SK-N-SH treated with all-trans-retinoic acid at 6 μM for 48 hours (cell line): ENCODE results near the gene ZSWIM6.

Experiments
- ATAC-seq: fragments of 200-7000 bp; cut with Tn5 transposase; 3 replicates; pipeline ENCODE4 v1.9.1; 2020; ENCODE audit warnings: mild to moderate bottlenecking, moderate library complexity
- ARNTL ChIP-seq: fragments of 450-650 bp; formaldehyde crosslinking; IDR thresholded peaks from 2 replicates; pipeline ENCODE4 v1.5.0; 2020; ENCODE audit warnings: low read depth, mild to moderate bottlenecking, moderate library complexity, borderline replicate concordance
- BACH2 ChIP-seq: fragments of 250-450 bp; sonication (Bioruptor Pico); IDR thresholded peaks from 2 replicates; pipeline ENCODE4 v1.9.0; 2021; ENCODE audit warnings: mild to moderate bottlenecking, borderline replicate concordance
- CSDC2 ChIP-seq: fragments of 250-450 bp; sonication (Bioruptor Pico); IDR thresholded peaks from 2 replicates; pipeline ENCODE4 v1.5.0; 2020; ENCODE audit warnings: mild to moderate bottlenecking, moderate library complexity
- ESRRG ChIP-seq: fragments of 250-450 bp; sonication (Bioruptor Pico); IDR thresholded peaks from 2 replicates; pipeline ENCODE4 v1.6.1; 2021; ENCODE audit warnings: mild to moderate bottlenecking
- GLIS3 ChIP-seq: fragments of 250-450 bp; sonication (Bioruptor Pico); IDR thresholded peaks from 2 replicates; pipeline ENCODE4 v1.5.0; 2020; ENCODE audit warnings: mild to moderate bottlenecking, moderate library complexity
- ISL1 ChIP-seq: fragments of 250-450 bp; sonication (Bioruptor Pico); IDR thresholded peaks from 2 replicates; pipeline ENCODE4 v2.1.2; 2022; ENCODE audit warnings: mild to moderate bottlenecking, moderate library complexity
- OSR1 ChIP-seq: fragments of 250-450 bp; sonication (Bioruptor Pico); IDR thresholded peaks from 2 replicates; pipeline ENCODE4 v1.8.0; 2022; ENCODE audit warnings: moderate library complexity, mild to moderate bottlenecking, inconsistent platforms
- RARB ChIP-seq: fragments of 250-450 bp; sonication (Bioruptor Pico); IDR thresholded peaks from 2 replicates; pipeline ENCODE4 v1.8.0; 2021; ENCODE audit warnings: mild to moderate bottlenecking, moderate library complexity
- SNAI2 ChIP-seq: fragments of 250-450 bp; sonication (Bioruptor Pico); IDR thresholded peaks from 2 replicates; pipeline ENCODE4 v1.5.0; 2020; ENCODE audit warnings: mild to moderate bottlenecking, moderate library complexity
- TCF4 ChIP-seq: fragments of 250-450 bp; sonication (Bioruptor Pico); IDR thresholded peaks from 2 replicates; pipeline ENCODE4 v1.8.0; 2021; ENCODE audit warnings: mild to moderate bottlenecking, moderate library complexity, borderline replicate concordance
- TOX ChIP-seq: fragments of 250-450 bp; sonication (Bioruptor Pico); IDR thresholded peaks from 2 replicates; pipeline ENCODE4 v1.8.0; 2021; ENCODE audit warnings: mild to moderate bottlenecking, moderate library complexity, borderline replicate concordance
- ZC3H10 ChIP-seq: fragments of 250-450 bp; sonication (Bioruptor Pico); IDR thresholded peaks from 2 replicates; pipeline ENCODE4 v1.5.1; 2021; ENCODE audit warnings: mild to moderate bottlenecking, moderate library complexity
- ZFP3 ChIP-seq: fragments of 250-450 bp; sonication (Bioruptor Pico); IDR thresholded peaks from 2 replicates; pipeline ENCODE4 v1.5.0; 2020; ENCODE audit warnings: mild to moderate bottlenecking, moderate library complexity
- ZNF565 ChIP-seq: fragments of 450-650 bp; formaldehyde crosslinking; conservative IDR thresholded peaks from 2 replicates; pipeline ENCODE4 v1.5.0; 2020; ENCODE audit warnings: low read depth, mild to moderate bottlenecking, moderate library complexity
- ZNF70 ChIP-seq: fragments of 450-650 bp; formaldehyde crosslinking; IDR thresholded peaks from 2 replicates; pipeline ENCODE4 v1.5.0; 2020; ENCODE audit warnings: mild to moderate bottlenecking, moderate library complexity
- ZNF8 ChIP-seq: fragments of 450-650 bp; formaldehyde crosslinking; IDR thresholded peaks from 2 replicates; pipeline ENCODE4 v1.5.0; 2020; ENCODE audit warnings: mild to moderate bottlenecking, moderate library complexity
- TF ChIP-seq, protein P1 (sequence below): fragments of 250-450 bp; sonication (Bioruptor Pico); IDR thresholded peaks from 2 replicates; pipeline ENCODE4 v1.8.0; 2021; ENCODE audit warnings: low read depth, mild to moderate bottlenecking, moderate library complexity, borderline replicate concordance
- TF ChIP-seq, protein P2 (sequence below): fragments of 250-450 bp; sonication (Bioruptor Pico); IDR thresholded peaks from 2 replicates; pipeline ENCODE4 v1.5.0; 2020; ENCODE audit warnings: mild to moderate bottlenecking, moderate library complexity
- TF ChIP-seq, protein P3 (sequence below): fragments of 250-450 bp; sonication (Bioruptor Pico); IDR thresholded peaks from 2 replicates; pipeline ENCODE4 v1.5.1; 2020; ENCODE audit warnings: low read depth, mild to moderate bottlenecking, moderate library complexity
- TF ChIP-seq, protein P4 (sequence below): fragments of 250-450 bp; sonication (Bioruptor Pico); IDR thresholded peaks from 2 replicates; pipeline ENCODE4 v1.5.1; 2021; ENCODE audit warnings: mild to moderate bottlenecking, moderate library complexity
- TF ChIP-seq, protein P5 (sequence below): fragments of 250-450 bp; sonication (Bioruptor Pico); IDR thresholded peaks from 2 replicates; pipeline ENCODE4 v1.8.0; 2020; ENCODE audit warnings: mild to moderate bottlenecking, moderate library complexity, borderline replicate concordance

Gene ZSWIM6

DNA sequence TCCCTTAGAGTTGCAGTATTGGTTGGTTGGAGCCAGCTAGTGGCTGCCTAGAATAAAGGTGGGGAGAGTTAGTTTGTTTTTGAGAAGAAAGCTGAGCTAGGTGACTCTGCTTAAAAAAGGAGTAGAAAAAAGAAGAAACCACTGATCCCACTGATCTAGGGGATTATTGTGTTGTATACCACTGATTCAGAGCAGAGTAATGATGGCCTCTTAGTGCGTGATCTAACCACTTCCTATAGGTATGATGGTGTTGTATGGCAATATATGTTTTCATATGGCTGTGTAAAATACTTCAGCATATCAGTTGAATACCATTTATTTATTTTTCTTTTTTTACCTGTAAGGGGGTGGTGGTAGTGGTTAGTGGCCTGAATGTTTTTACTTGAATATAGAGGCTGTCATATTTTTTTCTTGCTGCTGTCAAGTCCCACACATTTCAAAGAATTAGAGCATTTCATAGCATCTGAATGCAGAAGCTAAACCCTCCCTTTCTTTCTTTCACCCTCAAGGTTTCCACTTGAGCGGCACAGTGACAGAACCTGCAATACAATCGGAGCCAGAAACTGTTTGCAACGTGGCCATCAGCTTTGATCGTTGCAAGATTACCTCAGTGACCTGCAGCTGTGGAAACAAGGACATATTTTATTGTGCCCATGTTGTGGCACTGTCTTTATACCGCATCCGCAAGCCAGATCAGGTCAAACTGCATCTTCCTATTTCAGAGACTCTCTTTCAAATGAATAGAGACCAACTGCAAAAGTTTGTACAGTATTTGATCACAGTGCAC lies 140.3 kb downstream of the ZSWIM6 start:
- TF ChIP-seq ZNF70 (CRISPR knock-in tag) (no peak), TOX (CRISPR knock-in tag) (no peak), SNAI2 (CRISPR knock-in tag) (no peak), ARNTL (no peak), ISL1 (no peak), ESRRG (CRISPR knock-in tag) (no peak), CSDC2 (CRISPR knock-in tag) (no peak), ZFP3 (CRISPR knock-in tag) (no peak), ZNF565 (CRISPR knock-in tag) (no peak), OSR1 (CRISPR knock-in tag) (no peak), ZNF8 (no peak)
- TF ChIP-seq, protein P1, sequence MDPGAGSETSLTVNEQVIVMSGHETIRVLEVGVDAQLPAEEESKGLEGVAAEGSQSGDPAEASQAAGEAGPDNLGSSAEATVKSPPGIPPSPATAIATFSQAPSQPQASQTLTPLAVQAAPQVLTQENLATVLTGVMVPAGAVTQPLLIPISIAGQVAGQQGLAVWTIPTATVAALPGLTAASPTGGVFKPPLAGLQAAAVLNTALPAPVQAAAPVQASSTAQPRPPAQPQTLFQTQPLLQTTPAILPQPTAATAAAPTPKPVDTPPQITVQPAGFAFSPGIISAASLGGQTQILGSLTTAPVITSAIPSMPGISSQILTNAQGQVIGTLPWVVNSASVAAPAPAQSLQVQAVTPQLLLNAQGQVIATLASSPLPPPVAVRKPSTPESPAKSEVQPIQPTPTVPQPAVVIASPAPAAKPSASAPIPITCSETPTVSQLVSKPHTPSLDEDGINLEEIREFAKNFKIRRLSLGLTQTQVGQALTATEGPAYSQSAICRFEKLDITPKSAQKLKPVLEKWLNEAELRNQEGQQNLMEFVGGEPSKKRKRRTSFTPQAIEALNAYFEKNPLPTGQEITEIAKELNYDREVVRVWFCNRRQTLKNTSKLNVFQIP (CRISPR knock-in tag): no peak
- no peak for ATAC-seq

DNA sequence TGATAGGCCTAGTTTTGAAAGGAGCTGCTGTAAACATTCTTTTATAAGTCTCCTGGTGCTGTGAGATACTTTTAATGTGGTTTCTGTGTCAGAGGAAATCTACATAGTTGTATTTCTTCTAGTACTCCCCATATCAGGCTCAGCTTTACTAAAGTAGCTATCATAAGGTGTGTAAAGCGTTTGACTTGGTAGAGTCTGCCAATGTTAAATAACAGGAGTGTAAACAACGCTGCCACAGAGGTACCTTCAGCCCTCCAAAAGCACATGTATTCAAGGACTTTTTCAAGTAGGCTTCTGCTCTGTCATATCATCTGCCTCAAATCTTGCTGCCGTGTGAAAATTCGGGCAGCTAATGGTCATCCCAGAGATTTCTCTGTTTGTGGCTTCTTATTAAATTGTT lies 142.7 kb downstream of the ZSWIM6 start:
- TF ChIP-seq, protein P2, sequence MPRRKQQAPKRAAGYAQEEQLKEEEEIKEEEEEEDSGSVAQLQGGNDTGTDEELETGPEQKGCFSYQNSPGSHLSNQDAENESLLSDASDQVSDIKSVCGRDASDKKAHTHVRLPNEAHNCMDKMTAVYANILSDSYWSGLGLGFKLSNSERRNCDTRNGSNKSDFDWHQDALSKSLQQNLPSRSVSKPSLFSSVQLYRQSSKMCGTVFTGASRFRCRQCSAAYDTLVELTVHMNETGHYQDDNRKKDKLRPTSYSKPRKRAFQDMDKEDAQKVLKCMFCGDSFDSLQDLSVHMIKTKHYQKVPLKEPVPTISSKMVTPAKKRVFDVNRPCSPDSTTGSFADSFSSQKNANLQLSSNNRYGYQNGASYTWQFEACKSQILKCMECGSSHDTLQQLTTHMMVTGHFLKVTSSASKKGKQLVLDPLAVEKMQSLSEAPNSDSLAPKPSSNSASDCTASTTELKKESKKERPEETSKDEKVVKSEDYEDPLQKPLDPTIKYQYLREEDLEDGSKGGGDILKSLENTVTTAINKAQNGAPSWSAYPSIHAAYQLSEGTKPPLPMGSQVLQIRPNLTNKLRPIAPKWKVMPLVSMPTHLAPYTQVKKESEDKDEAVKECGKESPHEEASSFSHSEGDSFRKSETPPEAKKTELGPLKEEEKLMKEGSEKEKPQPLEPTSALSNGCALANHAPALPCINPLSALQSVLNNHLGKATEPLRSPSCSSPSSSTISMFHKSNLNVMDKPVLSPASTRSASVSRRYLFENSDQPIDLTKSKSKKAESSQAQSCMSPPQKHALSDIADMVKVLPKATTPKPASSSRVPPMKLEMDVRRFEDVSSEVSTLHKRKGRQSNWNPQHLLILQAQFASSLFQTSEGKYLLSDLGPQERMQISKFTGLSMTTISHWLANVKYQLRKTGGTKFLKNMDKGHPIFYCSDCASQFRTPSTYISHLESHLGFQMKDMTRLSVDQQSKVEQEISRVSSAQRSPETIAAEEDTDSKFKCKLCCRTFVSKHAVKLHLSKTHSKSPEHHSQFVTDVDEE (CRISPR knock-in tag): no peak
- TF ChIP-seq BACH2 (CRISPR knock-in tag) (no peak), ISL1 (no peak), ZNF70 (CRISPR knock-in tag) (no peak), SNAI2 (CRISPR knock-in tag) (no peak), CSDC2 (CRISPR knock-in tag) (no peak), TCF4 (CRISPR knock-in tag) (no peak), ZNF8 (no peak), ZC3H10 (no peak), GLIS3 (no peak), ESRRG (CRISPR knock-in tag) (no peak)
- TF ChIP-seq, protein P3, sequence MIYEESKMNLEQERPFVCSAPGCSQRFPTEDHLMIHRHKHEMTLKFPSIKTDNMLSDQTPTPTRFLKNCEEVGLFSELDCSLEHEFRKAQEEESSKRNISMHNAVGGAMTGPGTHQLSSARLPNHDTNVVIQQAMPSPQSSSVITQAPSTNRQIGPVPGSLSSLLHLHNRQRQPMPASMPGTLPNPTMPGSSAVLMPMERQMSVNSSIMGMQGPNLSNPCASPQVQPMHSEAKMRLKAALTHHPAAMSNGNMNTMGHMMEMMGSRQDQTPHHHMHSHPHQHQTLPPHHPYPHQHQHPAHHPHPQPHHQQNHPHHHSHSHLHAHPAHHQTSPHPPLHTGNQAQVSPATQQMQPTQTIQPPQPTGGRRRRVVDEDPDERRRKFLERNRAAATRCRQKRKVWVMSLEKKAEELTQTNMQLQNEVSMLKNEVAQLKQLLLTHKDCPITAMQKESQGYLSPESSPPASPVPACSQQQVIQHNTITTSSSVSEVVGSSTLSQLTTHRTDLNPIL (CRISPR knock-in tag): no peak
- TF ChIP-seq, protein P4, sequence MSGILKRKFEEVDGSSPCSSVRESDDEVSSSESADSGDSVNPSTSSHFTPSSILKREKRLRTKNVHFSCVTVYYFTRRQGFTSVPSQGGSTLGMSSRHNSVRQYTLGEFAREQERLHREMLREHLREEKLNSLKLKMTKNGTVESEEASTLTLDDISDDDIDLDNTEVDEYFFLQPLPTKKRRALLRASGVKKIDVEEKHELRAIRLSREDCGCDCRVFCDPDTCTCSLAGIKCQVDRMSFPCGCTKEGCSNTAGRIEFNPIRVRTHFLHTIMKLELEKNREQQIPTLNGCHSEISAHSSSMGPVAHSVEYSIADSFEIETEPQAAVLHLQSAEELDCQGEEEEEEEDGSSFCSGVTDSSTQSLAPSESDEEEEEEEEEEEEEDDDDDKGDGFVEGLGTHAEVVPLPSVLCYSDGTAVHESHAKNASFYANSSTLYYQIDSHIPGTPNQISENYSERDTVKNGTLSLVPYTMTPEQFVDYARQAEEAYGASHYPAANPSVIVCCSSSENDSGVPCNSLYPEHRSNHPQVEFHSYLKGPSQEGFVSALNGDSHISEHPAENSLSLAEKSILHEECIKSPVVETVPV (CRISPR knock-in tag): no peak
- ATAC-seq: no peak

DNA sequence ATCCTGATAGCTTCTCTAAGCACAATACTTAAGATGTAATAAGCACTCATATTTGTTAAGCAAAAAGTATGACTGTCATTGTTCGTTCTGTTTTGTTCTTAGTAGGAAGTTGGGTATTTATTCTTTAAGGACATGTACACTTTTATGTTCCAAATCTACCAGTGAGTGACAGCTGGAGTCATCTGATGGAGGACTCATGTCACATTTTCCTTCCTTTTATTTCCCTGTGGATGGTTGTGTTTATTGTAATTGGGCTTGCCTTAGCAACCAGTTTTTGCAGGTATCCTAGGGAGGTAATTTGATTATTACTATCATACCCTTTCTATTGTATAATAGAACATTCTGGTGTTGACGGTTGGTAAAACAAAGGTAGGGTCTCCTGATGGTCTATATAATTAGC lies 145.7 kb downstream of the ZSWIM6 start:
- no peak for ATAC-seq
- TF ChIP-seq ZC3H10: no peak
- TF ChIP-seq, protein P5, sequence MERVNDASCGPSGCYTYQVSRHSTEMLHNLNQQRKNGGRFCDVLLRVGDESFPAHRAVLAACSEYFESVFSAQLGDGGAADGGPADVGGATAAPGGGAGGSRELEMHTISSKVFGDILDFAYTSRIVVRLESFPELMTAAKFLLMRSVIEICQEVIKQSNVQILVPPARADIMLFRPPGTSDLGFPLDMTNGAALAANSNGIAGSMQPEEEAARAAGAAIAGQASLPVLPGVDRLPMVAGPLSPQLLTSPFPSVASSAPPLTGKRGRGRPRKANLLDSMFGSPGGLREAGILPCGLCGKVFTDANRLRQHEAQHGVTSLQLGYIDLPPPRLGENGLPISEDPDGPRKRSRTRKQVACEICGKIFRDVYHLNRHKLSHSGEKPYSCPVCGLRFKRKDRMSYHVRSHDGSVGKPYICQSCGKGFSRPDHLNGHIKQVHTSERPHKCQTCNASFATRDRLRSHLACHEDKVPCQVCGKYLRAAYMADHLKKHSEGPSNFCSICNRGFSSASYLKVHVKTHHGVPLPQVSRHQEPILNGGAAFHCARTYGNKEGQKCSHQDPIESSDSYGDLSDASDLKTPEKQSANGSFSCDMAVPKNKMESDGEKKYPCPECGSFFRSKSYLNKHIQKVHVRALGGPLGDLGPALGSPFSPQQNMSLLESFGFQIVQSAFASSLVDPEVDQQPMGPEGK (CRISPR knock-in tag): no peak
- TF ChIP-seq, protein P2 (CRISPR knock-in tag): no peak
- no peak for TF ChIP-seq ISL1
- TF ChIP-seq ZNF70 (CRISPR knock-in tag): no peak
- no peak for TF ChIP-seq GLIS3
- TF ChIP-seq CSDC2 (CRISPR knock-in tag): no peak
- no peak for TF ChIP-seq SNAI2 (CRISPR knock-in tag)
- TF ChIP-seq OSR1 (CRISPR knock-in tag): no peak
- no peak for TF ChIP-seq ZFP3 (CRISPR knock-in tag)
- TF ChIP-seq RARB (CRISPR knock-in tag): no peak
- TF ChIP-seq TOX (CRISPR knock-in tag): no peak
- TF ChIP-seq, protein P1 (CRISPR knock-in tag): no peak
